Stimulated activated CD4-positive, alpha-beta T cell treated with anti-CD3 and anti-CD28 coated beads, Interleukin-2, amount 100 ng/mL, for 4 hours (primary cell): ENCODE data around the gene IMP4.

ENCODE experiments used
- DNase-seq: peaks from one replicate; pipeline ENCODE4 v3.0.0-alpha.2; 2020; ENCODE audit warnings: low read depth

Gene IMP4

DNA sequence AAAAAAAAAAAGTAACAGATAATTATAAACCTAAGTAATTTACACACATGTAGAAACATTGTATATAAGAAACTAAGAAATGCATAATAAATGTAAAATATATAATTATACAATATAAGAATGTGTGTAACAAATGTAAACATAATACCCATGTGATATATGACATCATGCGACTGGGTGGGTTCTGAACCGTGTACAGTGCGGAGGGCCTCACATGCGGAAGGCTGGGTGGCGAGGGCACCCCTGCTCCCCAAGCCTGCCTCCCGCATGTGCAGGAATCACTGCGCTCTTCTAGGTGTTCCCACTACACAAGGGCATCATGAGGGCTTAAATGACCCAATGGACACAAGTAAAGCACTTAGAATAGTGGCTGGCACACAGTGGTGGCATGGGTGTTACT is 15.2 kb downstream of the IMP4 start:
- no peak for DNase-seq

DNA sequence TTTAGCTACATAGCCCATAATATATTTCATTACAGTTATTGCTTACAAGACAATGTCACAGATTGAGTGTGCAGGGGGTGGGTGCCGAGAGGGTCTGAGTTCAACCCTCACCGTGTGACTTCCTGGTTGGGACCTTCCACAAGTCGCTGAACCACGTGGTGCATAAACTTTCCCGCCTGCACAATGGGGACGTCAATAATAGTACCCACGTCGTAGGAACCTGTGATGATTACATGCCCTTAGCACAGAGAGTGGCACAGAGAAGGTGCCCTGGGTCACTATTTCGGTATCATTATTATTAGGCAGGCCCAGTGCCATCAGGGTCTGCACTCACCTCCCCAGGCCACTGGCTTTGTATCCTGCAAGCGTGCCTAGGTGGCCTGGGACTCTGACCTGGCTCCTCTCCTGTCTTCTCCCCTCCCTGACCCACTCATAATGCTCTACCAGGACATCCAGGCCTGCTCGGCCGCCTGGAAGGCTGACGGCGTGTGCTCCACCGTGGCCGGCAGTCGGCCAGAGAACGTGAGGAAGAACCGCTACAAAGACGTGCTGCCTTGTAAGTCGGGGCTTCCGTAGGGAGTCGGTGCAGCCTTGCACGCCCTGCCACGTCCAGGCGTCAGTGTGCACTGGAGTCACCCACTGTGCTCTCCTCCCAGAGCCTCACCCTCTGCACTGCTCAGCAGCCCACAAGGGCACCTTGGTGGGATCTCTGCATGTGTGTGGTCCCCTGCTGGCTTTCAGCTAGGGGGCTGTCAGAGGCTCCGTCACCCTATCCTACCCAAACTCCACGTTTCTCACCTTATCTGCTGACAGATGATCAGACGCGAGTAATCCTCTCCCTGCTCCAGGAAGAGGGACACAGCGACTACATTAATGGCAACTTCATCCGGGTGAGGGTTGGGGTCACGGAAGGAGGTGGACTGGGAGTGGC is 16.0 kb downstream of the IMP4 start:
- DNase-seq = no peak

DNA sequence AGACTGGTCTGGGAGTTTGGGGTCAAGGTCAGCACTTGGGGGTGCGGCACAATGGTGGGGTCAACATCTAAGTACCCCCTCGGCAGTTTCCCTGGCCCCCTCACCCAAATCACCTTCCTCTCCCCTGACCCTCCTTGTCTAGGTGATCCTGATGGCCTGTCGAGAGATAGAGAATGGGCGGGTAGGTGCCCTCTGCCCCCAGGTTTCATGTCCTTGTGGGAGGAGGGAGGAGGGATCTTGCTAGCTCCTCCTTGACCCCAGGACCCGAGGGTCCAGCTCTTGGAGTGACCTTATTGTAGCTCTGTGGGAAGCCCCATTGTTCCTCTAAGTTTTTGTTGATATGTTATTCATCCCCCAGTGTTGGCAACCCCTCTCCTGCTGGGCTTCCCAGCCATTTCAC is 16.8 kb downstream of the IMP4 start:
- DNase-seq = no peak

DNA sequence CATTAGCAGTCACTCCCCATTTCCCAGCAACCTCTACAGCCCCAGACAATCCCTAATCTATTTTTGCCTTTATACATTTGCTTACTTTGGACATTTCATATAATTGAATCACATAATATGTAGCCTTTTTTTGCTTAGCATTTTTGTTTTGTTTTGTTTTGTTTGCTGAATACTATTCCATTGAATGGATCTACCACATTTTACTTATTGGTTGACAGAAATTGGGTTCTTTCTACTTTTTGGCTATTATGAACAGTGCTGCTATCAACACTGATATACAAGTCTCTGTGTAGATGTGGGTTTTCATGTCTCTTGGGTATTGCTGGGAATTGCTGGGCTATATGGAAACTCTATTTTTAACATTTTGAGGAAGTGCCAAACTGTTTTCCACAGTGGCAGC is 20.8 kb downstream of the IMP4 start:
- no peak for DNase-seq

DNA sequence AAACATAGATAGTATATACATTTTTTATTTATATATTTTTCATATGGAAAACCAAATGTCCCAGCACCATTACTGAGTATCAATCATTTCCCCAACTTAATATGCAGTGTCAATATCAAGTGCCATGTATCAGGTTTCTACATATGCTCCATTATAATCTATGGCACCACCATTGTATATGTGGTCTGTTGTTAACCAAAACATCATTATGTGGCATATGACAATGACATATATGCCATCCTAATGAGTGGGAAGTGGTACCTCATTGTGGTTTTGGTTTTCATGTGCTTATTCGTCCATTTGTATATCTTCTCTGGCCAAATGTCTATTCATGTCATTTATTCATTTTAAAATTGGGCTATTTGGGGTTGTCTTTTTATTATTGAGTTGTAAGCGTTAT is 22.4 kb downstream of the IMP4 start:
- DNase-seq = no peak

DNA sequence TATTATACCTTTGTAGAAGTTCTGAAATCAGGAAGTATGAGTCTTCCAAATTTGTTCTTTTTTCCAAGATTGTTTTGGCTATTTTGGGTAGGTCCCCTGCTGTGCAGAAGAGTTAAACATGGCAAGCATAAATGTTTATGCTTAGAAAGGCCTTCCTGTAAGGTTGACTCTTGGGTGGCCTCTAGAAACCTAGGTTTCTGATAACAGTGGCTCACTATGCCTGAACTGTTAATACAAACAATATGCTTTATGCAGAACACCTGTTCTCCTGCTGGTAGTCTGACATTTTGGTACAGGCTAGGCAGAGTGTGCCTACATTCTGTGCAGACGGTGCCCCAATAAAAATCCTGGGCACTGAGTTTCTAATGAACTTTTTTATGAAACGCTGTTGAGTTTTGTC is 23.3 kb downstream of the IMP4 start:
- DNase-seq = no peak

DNA sequence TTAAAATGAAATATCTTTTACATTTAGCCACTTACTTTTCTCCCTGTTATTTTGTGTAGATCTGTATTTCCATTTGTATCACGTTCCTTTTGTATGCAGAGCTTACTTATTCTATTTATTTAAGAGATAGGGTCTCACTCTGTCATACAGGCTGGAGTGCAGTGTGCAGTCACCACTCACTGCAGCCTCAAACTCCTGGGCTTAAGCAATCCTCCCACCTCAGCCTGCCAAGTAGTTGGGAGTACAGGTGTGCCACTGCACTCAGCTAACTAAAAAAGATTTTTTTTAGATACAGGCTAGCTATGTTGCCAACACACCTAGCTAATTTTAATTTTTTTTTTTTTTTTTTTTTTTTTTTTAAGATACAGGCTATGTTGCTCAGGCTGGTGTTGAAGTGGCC is 24.0 kb downstream of the IMP4 start:
- DNase-seq = no peak

DNA sequence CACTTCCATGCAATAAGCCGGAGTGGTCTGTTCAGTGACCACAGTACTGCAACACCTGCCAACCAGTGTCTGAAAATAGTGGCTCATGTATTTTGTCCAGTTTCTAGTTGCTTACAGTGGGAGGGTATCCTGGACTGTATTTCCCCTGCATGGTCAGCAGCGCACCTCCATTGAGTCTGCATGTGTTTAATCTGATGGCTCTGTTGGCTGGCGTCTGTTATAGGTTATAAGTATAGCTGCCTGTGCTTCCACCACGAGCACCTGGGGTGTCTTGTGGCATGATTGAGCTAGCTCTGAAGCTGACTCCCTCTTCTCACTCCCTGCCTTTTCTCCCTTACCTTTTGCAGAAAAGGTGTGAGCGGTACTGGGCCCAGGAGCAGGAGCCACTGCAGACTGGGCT is 26.1 kb downstream of the IMP4 start:
- DNase-seq = no peak

DNA sequence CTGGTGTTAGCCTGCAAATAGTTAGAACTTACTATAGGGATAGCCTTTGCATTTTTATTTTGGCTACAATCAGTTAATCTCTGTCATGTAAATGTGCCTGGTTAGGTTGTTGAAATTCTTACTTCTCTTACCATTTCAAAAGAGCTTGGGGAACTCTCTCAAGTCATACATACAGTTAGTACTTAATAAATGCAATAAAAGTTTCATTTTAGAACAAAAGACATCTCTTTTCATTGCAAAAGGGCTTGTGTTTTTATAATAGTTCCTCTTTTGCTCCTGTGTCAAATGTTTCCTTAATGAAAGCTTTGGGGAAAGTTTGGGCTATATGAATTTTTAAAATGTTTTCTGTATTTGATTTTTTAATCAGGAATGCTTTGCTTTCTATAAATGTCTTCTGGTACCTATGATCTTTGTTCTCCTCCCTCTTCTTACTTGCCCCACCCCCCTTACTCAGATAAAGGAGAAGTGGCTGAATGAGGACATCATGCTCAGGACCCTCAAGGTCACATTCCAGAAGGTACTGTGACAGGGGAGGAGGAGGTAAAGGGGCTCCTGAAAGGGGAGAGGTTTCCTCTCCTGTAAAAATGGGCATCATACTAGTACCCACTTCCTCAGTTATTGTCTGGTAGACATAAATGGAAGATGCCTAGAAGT is 26.7 kb downstream of the IMP4 start:
- no peak for DNase-seq

DNA sequence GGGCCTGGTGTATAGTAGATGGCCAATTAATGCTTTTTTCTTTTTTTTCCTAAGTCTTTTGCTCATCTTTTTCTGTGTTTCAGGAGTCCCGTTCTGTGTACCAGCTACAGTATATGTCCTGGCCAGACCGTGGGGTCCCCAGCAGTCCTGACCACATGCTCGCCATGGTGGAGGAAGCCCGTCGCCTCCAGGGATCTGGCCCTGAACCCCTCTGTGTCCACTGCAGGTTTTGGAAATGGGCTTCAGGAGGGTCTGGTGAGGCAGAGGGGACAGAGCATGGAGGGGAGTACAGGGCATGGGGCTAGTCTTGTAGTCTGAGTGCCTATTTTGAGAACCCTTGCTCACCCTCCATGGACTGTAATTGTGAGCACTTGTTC is 27.3 kb downstream of the IMP4 start:
- DNase-seq = no peak

DNA sequence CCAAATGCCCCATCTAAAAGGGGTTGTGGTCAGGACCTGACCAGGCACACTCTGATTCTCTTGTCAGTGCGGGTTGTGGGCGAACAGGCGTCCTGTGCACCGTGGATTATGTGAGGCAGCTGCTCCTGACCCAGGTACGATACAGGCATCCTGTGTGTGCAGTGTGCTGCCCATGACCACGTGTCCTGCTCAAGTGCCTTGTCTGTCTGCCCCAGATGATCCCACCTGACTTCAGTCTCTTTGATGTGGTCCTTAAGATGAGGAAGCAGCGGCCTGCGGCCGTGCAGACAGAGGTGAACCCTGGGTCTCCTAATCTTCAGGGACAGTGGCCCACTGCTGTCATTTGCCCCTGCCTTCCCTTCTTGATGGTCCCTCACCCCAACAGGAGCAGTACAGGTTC is 27.8 kb downstream of the IMP4 start:
- no peak for DNase-seq

DNA sequence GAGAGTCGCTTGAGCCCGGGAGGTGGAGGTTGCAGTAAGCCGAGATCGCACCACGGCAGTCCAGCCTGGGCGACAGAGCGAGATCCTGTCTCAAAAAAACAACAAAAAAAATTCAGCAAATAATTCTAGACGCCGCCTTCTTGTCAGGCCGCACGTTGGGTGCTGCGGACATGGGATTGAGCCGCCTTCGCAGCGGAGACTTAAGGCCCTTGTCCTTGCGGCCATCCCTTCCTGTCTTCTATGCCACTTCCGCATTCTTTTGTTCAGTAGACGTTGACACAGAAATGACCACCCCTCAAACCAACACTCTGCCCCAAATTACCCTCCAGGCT is 29.0 kb downstream of the IMP4 start:
- no peak for DNase-seq

DNA sequence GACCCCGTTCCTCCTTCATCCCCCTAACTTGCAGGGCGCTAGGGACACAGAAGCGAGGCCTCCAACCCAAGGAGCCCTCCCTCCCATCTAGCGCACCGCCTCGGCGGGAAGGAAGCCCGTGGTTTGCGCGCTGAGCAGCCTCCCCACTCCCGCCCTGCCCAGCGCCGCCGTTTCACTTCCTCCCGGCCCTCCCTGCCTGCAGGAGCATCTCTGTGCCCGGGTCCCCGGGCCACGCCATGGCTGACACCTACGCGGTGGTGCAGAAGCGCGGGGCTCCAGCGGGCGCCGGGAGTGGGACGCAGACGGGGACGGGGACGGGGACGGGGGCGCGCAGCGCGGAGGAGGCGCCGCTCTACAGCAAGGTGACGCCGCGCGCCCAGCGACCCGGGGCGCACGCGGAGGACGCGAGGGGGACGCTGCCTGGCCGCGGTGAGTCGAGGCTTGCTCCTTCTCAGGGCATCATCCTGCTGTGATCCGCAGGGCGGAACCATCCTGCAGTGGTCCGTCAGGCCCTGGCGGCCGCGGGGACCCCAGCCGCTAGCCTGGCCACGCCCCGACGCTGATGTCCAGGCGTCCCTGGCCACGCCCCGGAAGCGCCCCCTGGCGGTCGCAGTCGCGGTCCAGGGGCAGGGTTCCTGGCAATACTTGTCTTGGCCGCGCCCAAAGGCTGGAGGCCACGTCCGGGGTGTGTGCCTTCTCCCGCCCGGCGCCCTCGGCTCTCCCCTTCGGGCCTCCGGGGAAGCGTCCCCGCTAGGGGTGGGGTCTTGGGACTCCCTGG is 29.5 kb downstream of the IMP4 start:
- DNase-seq = peak; percentile 42

DNA sequence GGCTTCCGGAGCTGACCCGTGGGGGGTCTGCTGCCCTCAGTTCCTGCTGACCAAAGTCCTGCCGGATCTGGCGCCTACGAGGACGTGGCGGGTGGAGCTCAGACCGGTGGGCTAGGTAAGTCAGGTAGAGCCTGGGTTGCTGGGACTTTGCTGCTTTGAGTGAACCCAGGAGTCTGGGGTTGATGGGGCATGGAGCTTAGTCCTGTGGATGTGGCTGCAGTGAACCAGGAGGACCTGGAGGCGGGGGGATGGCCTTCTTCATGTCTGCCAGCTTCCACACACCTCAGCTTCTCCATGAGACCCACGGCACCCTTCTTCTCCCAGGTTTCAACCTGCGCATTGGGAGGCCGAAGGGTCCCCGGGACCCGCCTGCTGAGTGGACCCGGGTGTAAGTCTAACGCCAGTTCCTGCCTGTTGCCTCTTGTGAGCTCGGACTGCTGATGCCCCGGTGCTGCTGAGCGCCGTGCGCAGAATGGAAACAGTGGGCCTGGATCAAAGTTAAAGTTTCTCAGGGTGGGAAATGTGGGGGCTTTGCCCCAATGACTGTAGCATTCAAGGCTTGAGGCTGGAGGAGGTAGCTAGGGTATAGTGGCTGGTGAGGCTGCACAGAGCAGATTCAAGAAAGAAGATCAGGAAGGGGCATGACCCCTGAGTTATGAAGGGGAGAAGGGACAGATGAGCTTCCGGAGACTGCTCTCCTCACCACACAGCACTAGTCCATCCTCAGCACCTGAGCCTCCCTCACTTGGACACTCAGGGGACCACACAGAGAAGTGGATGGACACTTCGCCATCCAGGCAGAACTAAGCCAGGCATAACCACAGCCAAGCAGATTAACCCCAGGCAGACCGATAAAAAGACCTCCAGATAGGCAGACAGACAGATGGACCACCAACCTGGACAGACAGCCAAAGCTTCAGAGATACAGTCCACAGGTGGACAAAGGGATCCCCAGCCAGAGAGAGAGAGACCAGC is 30.4 kb downstream of the IMP4 start:
- DNase-seq = no peak

DNA sequence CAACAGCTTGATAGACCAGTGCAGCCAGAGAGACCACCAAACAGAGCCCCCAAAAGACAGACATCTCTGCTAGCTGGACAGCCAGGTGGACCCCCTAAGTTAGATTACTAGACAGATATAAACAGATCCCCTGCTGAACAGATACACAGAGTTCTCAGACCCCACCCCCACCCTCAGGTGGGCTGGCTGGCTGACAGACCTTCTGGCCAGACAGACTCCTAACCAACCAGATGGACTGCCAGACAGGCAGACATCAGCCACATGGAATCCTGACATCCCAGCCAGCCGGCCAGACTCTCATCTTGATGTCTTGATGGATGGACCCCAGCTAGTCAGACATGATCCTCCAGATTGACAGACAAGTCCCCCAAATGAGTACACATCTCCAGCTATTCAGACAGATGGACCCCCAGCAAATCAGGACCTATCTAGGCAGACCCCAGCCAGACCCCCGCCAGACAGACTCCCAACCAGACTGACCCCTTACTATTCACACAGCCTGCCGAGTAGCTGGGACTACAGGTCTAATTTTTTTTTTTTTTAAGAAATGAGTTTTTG is 31.2 kb downstream of the IMP4 start:
- DNase-seq = no peak

DNA sequence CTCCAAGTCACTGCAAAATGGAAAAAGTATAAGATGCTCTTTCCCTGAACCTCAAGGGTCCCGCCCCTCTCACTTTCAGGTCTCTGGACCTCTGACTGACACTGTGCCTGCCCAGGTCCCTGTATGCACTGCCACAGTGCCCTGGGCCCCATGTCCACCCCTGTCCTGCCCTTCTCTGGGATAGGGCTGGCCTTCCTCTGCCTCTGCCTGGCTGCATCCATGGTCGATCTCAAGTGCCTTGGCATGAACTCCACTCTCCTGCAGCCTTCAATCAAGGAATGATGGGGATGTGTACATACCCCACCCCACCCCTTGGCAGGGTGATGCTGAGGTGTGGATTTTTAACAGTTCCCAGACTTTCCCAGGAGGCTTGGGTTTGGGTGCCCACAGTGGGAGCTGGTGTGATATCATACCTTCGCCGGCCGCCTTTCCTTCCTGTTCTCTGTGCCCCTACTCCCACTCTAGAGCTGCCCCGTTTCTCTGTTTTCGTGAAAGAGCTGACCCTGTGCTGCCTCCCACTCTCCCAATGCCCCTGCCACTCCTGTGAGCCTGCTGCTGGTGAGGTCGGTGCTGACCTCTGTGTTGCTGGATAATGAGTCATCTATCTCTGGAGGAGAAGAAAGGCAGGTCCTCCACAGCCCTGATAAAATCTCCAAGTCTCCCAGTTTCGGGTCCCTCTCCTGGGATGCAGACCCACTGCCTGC is 32.0 kb downstream of the IMP4 start:
- DNase-seq = no peak

DNA sequence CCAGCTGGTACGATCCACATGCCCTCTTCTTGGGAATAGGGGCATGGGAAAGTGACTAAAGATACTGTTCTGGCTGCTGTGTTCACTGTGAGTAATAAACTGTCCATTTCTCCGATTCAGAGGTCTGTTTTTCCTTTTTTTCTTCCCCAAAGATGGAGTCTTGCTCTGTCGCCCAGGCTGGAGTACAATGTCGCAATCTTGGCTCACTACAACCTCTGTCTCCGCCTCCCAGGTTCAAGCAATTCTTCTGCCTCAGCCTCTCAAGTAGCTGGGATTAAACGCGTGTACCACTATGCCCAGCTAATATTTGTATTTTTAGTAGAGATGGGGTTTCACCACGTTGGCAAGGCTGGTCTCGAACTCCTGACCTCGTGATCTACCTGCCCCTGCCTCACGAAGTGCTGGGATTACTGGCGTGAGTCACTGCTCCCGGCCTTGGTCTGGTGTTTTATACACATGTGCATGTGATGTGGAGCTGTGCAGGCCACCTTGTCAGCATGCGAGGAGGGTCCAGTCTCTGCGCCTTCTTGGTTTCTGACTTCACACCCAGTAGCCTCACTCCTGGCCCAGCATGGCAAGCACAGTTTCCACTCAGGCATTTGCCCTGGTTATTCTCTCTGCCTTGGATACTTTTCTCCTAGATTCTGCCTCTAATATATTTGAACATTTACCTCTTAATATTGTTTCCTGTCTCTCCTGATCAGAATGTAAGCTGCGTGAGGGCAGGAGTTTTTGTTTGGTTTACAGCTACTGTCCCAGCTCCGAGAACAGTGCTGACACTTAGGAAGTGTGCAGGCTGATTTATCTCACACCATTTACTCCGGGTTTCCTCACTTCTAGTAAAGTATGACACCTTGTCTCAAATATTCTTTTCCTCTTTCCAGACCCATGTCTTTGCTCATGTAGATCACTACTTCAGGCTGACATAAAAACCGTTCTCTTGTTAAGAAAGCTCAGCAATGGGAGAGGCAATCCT is 32.9 kb downstream of the IMP4 start:
- no peak for DNase-seq

DNA sequence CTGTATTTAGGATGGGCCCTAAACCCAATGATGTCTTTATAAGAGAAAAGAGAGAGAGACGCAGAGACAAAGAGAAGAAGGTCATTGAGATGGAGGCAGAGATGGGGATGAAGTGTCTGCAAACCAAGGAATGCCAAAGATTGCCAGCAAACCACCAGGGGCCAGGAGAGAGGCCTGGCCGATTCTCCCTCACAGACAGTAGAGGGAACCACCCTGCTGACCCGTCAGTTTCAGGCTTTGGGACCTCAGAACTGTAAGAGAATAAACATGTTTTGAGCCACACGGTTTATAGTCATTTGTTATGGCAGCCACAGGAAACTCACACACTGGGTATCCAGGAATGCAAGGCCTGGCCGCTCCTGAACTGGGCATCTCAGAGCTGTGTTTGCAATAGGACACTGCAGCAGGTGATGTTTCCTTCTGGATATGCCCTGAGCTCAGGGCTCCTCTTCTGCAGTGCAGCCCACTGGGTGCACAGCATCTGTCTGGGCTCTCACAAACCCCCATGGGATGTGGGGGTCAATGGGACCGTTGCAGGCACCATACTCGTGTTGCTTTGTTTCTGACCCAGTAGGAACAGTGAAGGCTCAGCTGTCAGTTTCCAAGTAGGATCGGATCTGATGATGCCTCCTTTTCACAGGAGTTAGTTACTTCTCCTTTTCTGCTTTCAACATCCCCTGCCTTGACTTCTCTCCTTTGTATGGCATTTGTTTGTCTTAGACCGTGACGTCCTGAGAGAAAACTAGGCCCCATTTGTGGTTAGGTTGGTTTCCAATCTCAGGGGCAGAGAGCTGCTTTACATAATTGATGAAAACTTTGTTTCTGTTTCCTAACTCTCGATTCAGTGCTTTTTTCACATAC is 34.0 kb downstream of the IMP4 start:
- DNase-seq = no peak

DNA sequence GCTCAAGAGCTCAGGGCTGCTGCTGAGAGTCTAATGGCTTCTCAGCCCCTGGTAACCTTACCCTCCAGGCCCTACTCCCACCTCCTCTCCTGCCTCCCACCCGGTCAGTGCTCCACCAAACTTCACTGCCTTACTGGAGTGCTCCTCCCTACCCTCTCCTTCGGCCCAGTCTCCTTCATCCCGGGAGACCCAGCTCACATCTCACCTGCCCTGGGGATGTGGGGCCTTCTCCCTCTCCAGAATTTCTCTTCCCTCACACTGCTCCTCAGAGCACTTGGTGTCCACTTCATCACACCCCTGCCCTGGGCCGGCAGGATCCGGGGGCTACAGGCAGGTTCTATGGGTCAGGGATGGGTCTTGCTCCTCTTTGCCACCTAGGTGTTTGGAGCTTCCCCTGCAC is 34.8 kb downstream of the IMP4 start:
- no peak for DNase-seq
